ENCODE data around the gene C12orf42. TPM values are rescaled to one million over a fixed set of nuclear protein-coding genes. Genes with fewer than 3 reads are reported as not detected.
A peak's percentile ranks its signal among the peaks of the same experiment; 100 is the strongest.

Gene C12orf42
- total and polyA plus RNA-seq, 10 of the 15 experiments (the other 5 are each of a cell fraction or from before 2014, with no cell fraction given) = 1.4 to 7.0 (median 2.4) TPM

DNA sequence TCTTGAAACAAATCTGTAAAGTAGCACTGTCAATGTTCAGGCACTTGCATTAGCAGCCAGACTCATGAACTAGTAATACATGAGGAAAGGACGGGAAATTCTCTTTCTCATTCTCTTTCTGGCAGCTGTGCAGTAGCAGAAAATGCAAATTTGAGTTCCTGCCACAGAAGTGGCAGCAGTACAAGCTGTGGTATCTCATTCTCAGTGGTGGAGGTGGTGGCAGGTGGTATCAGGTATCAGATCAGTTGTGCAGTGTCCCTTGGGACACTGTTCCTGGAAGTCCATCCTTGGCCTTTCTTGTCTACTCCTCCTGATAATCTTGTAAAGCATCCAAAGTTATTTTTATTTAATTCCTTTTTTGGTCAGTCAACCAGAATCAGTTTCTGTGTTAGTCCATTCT is 103.0 kb downstream of the C12orf42 start (continued):
- TF ChIP-seq NBN (IDR thresholded peaks at IDR 0.05) (no peak), MTA2 (IDR thresholded peaks at IDR 0.05; ENCODE audit: low read depth) (peak; percentile 56), ZSCAN29 (IDR thresholded peaks at IDR 0.05) (no peak), JUND (IDR thresholded peaks at IDR 0.05; ENCODE audit: low read depth, low read length) (no peak), EGR1 (IDR thresholded peaks at IDR 0.05; ENCODE audit: borderline replicate concordance in 1 of 2, low read depth in 2 of 2, low read length in 2 of 2) (no peak), POLR2AphosphoS2 (IDR thresholded peaks at IDR 0.05; ENCODE audit: low read depth, low read length) (no peak), ETV6 (conservative IDR thresholded peaks at IDR 0.05 in 1 of 2, IDR thresholded peaks at IDR 0.05 in 1 of 2; ENCODE audit: borderline replicate concordance in 1 of 2, low read depth in 1 of 2) (no peak), ATF7 (IDR thresholded peaks at IDR 0.05; ENCODE audit: low read depth) (no peak), TARDBP (IDR thresholded peaks at IDR 0.05; ENCODE audit: borderline replicate concordance) (no peak), CHD4 (IDR thresholded peaks at IDR 0.05) (no peak), NR2C2 (IDR thresholded peaks at IDR 0.05; ENCODE audit: borderline replicate concordance, control insufficient read depth, insufficient read length, low read depth) (no peak), MYC (IDR thresholded peaks at IDR 0.05; ENCODE audit: insufficient read depth, insufficient read length, insufficient replicate concordance, low read length, severe bottlenecking) (no peak), DPF2 (IDR thresholded peaks at IDR 0.05) (peak; percentile 31; the same call in 1 of the 2 replicates), HCFC1 (IDR thresholded peaks at IDR 0.05; ENCODE audit: low read length) (no peak), SUPT20H (IDR thresholded peaks at IDR 0.05; ENCODE audit: borderline replicate concordance, control insufficient read depth, low read depth, low read length) (no peak), CBFB (IDR thresholded peaks at IDR 0.05; ENCODE audit: low read depth) (no peak)
- TF ChIP-seq, protein P1, sequence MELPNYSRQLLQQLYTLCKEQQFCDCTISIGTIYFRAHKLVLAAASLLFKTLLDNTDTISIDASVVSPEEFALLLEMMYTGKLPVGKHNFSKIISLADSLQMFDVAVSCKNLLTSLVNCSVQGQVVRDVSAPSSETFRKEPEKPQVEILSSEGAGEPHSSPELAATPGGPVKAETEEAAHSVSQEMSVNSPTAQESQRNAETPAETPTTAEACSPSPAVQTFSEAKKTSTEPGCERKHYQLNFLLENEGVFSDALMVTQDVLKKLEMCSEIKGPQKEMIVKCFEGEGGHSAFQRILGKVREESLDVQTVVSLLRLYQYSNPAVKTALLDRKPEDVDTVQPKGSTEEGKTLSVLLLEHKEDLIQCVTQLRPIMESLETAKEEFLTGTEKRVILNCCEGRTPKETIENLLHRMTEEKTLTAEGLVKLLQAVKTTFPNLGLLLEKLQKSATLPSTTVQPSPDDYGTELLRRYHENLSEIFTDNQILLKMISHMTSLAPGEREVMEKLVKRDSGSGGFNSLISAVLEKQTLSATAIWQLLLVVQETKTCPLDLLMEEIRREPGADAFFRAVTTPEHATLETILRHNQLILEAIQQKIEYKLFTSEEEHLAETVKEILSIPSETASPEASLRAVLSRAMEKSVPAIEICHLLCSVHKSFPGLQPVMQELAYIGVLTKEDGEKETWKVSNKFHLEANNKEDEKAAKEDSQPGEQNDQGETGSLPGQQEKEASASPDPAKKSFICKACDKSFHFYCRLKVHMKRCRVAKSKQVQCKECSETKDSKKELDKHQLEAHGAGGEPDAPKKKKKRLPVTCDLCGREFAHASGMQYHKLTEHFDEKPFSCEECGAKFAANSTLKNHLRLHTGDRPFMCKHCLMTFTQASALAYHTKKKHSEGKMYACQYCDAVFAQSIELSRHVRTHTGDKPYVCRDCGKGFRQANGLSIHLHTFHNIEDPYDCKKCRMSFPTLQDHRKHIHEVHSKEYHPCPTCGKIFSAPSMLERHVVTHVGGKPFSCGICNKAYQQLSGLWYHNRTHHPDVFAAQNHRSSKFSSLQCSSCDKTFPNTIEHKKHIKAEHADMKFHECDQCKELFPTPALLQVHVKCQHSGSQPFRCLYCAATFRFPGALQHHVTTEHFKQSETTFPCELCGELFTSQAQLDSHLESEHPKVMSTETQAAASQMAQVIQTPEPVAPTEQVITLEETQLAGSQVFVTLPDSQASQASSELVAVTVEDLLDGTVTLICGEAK (IDR thresholded peaks at IDR 0.05; ENCODE audit: borderline replicate concordance) = no peak
- TF ChIP-seq, protein P2, sequence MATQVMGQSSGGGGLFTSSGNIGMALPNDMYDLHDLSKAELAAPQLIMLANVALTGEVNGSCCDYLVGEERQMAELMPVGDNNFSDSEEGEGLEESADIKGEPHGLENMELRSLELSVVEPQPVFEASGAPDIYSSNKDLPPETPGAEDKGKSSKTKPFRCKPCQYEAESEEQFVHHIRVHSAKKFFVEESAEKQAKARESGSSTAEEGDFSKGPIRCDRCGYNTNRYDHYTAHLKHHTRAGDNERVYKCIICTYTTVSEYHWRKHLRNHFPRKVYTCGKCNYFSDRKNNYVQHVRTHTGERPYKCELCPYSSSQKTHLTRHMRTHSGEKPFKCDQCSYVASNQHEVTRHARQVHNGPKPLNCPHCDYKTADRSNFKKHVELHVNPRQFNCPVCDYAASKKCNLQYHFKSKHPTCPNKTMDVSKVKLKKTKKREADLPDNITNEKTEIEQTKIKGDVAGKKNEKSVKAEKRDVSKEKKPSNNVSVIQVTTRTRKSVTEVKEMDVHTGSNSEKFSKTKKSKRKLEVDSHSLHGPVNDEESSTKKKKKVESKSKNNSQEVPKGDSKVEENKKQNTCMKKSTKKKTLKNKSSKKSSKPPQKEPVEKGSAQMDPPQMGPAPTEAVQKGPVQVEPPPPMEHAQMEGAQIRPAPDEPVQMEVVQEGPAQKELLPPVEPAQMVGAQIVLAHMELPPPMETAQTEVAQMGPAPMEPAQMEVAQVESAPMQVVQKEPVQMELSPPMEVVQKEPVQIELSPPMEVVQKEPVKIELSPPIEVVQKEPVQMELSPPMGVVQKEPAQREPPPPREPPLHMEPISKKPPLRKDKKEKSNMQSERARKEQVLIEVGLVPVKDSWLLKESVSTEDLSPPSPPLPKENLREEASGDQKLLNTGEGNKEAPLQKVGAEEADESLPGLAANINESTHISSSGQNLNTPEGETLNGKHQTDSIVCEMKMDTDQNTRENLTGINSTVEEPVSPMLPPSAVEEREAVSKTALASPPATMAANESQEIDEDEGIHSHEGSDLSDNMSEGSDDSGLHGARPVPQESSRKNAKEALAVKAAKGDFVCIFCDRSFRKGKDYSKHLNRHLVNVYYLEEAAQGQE (IDR thresholded peaks at IDR 0.05; ENCODE audit: low read depth, low read length) = no peak
- TF ChIP-seq, protein P3, sequence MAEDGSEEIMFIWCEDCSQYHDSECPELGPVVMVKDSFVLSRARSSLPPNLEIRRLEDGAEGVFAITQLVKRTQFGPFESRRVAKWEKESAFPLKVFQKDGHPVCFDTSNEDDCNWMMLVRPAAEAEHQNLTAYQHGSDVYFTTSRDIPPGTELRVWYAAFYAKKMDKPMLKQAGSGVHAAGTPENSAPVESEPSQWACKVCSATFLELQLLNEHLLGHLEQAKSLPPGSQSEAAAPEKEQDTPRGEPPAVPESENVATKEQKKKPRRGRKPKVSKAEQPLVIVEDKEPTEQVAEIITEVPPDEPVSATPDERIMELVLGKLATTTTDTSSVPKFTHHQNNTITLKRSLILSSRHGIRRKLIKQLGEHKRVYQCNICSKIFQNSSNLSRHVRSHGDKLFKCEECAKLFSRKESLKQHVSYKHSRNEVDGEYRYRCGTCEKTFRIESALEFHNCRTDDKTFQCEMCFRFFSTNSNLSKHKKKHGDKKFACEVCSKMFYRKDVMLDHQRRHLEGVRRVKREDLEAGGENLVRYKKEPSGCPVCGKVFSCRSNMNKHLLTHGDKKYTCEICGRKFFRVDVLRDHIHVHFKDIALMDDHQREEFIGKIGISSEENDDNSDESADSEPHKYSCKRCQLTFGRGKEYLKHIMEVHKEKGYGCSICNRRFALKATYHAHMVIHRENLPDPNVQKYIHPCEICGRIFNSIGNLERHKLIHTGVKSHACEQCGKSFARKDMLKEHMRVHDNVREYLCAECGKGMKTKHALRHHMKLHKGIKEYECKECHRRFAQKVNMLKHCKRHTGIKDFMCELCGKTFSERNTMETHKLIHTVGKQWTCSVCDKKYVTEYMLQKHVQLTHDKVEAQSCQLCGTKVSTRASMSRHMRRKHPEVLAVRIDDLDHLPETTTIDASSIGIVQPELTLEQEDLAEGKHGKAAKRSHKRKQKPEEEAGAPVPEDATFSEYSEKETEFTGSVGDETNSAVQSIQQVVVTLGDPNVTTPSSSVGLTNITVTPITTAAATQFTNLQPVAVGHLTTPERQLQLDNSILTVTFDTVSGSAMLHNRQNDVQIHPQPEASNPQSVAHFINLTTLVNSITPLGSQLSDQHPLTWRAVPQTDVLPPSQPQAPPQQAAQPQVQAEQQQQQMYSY (CRISPR knock-in tag; IDR thresholded peaks at IDR 0.05) = no peak

Data from GM12878 (cell line).